ENCODE measurements around the gene CCDC160.

DNA sequence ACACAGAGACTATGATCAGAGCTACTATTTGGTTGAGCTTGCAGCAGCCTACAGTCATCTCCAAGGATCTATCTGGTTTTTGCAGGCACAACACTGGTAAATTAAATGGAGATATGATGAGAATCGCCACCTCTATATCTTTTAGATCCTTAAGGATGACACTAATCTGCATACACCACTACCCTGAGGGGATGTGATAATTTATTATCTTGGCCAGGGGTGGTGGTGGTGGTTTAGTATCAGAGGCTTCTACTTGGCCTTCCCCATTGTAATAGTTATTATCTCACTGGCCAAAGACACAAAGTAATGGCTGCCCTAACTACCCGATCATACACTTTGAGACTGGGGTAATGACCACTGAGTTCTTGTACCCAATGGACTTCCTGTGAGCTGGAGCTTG is 21.2 kb downstream of the CCDC160 start:
- TF ChIP-seq, protein P1, sequence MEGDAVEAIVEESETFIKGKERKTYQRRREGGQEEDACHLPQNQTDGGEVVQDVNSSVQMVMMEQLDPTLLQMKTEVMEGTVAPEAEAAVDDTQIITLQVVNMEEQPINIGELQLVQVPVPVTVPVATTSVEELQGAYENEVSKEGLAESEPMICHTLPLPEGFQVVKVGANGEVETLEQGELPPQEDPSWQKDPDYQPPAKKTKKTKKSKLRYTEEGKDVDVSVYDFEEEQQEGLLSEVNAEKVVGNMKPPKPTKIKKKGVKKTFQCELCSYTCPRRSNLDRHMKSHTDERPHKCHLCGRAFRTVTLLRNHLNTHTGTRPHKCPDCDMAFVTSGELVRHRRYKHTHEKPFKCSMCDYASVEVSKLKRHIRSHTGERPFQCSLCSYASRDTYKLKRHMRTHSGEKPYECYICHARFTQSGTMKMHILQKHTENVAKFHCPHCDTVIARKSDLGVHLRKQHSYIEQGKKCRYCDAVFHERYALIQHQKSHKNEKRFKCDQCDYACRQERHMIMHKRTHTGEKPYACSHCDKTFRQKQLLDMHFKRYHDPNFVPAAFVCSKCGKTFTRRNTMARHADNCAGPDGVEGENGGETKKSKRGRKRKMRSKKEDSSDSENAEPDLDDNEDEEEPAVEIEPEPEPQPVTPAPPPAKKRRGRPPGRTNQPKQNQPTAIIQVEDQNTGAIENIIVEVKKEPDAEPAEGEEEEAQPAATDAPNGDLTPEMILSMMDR (IDR thresholded peaks at IDR 0.05): no peak
- TF ChIP-seq POLR2A (IDR thresholded peaks at IDR 0.05) (no peak), POLR2AphosphoS5 (IDR thresholded peaks at IDR 0.05) (no peak)
